GM12878 (cell line): ENCODE results near the gene OXA1L. TPM values are rescaled to one million over a fixed set of nuclear protein-coding genes. Genes with fewer than 3 reads are reported as not detected.

ENCODE experiments used
- ATAC-seq: fragments of 200-7000 bp; cut with Tn5 transposase; 3 replicates; pipeline ENCODE4 v1.9.1; 2020; ENCODE audit warnings: mild to moderate bottlenecking, moderate library complexity
- BruUV-seq: library from RNA; stranded (reverse); fragments of 400-500 nt; replicated peaks from 2 replicates; lab custom pipeline; 2021; lab: Mats Ljungman, UMichigan
- CTCF ChIA-PET: fragments of 300-600 bp; sonication (Branson Sonifier 250); formaldehyde crosslinking; extraction: SDS; loops from one replicate; lab custom pipeline; 2021; ENCODE audit warnings: inconsistent platforms; lab: Yijun Ruan, JAX
- POLR2A ChIA-PET: fragments of 350-600 bp; formaldehyde crosslinking; extraction: SDS; loops from one replicate; lab custom pipeline; 2021; ENCODE audit warnings: inconsistent platforms; lab: Charles Lee
- RAD21 ChIA-PET: fragments of 300-600 bp; sonication (Branson Sonifier 250); formaldehyde crosslinking; loops from one replicate; lab custom pipeline; 2023; ENCODE audit warnings: antibody characterized with exemption; ENCODE audit not compliant: unreplicated experiment; lab: Charles Lee
- SMC1A ChIA-PET: fragments of 300-600 bp; sonication (Branson Sonifier 250); formaldehyde crosslinking; loops from one replicate; lab custom pipeline; 2023; ENCODE audit not compliant: unreplicated experiment, uncharacterized antibody; lab: Charles Lee
- DNase-seq: peaks from one replicate; pipeline ENCODE4 v3.0.0-alpha.2; 2011; ENCODE audit warnings: low read depth, low spot score
- FAIRE-seq: peaks from 3 replicates; lab custom pipeline; 2011; peaks lifted over from hg19 to GRCh38; lab: Jason Lieb, UNC
- H2AFZ ChIP-seq: 2 replicates; pipeline ENCODE4 v1.6.0; 2011; ENCODE audit warnings: low read depth, low read length, control low read depth; ENCODE audit not compliant: control insufficient read depth
- H3K27ac ChIP-seq: 2 replicates; pipeline ENCODE4 v1.5.1; 2011; ENCODE audit warnings: control low read depth; ENCODE audit not compliant: control insufficient read depth, insufficient read depth
- H3K27me3 ChIP-seq, 2 experiments: replicated peaks in 1 of 2; 2 replicates each; pipeline versions ENCODE4 v1.6.0 to v1.6.1; 2011; ENCODE audit warnings: low read length in 1 of 2; ENCODE audit not compliant: control insufficient read depth in 2 of 2, insufficient read depth in 2 of 2
- H3K36me3 ChIP-seq, 2 experiments: 2 replicates each; pipeline ENCODE4 v1.5.1; 2011; ENCODE audit warnings: low read length in 1 of 2; ENCODE audit not compliant: control insufficient read depth in 2 of 2, insufficient read depth in 2 of 2
- H3K4me1 ChIP-seq: 2 replicates; pipeline ENCODE4 v1.6.1; 2011; ENCODE audit warnings: mild to moderate bottlenecking, low read length, moderate library complexity, mixed read lengths; ENCODE audit not compliant: control insufficient read depth, insufficient read depth
- H3K4me2 ChIP-seq: 2 replicates; pipeline ENCODE4 v1.6.0; 2011; ENCODE audit warnings: control low read depth; ENCODE audit not compliant: control insufficient read depth, insufficient read depth
- H3K4me3 ChIP-seq: fragments of 200-600 bp; sonication (generic); 2 replicates; pipeline ENCODE4 v1.5.1; 2016
- H3K79me2 ChIP-seq: 2 replicates; pipeline ENCODE4 v1.6.0; 2011; ENCODE audit warnings: low read length; ENCODE audit not compliant: control insufficient read depth, insufficient read depth
- H3K9ac ChIP-seq: 2 replicates; pipeline ENCODE4 v1.8.0; 2011; ENCODE audit warnings: low read length, control low read depth, mixed read lengths; ENCODE audit not compliant: control insufficient read depth, insufficient read depth
- H3K9me3 ChIP-seq: replicated peaks from 3 replicates; pipeline ENCODE4 v1.5.1; 2011; ENCODE audit warnings: mild to moderate bottlenecking, low read length; ENCODE audit not compliant: control insufficient read depth, insufficient read depth
- H4K20me1 ChIP-seq: 2 replicates; pipeline ENCODE4 v1.6.0; 2011; ENCODE audit not compliant: control insufficient read depth, insufficient read depth
- MTA3 ChIP-seq: IDR thresholded peaks from 2 replicates; pipeline ENCODE4 v1.6.1; 2012; ENCODE audit warnings: low read length, inconsistent platforms, borderline replicate concordance
- RAD21 ChIP-seq: IDR thresholded peaks from 2 replicates; pipeline ENCODE4 v1.6.1; 2011; ENCODE audit warnings: mild to moderate bottlenecking, low read depth, low read length, moderate library complexity; ENCODE audit not compliant: insufficient read depth
- WGBS: methylation state at CpG from one replicate; pipeline ENCODE4 v1.1.6; 2016; ENCODE audit warnings: low lambda C conversion rate; ENCODE audit not compliant: insufficient replicate concordance, insufficient coverage; ENCODE audit errors: missing lambda C conversion rate; 5-methylcytosine and 5-hydroxymethylcytosine counted together
- in situ Hi-C: fragments of 300-500 bp; cut with MboI; formaldehyde crosslinking; loops from 9 replicates; pipeline ENCODE4 v1.14.3; 2018; ENCODE audit warnings: mixed read lengths
- intact Hi-C: fragments of 100-400 bp; cut with micrococcal nuclease; formaldehyde crosslinking; loops from one replicate; pipeline ENCODE4 v1.14.2; 2022; ENCODE audit not compliant: unreplicated experiment
- polyA plus RNA-seq, 11 experiments: library from polyadenylated mRNA; depleted of rRNA in 4 of 11; unstranded in 6 of 11; stranded (reverse) in 5 of 11; fragments of >200 nt; fragmentation: Nextera tagmentation in 4 of 11; fragmentation: Illumina TruSeq in 1 of 11; extraction: Ambion mirVana in 4 of 11; extraction: Trizol in 1 of 11; gene quantifications; 1 replicate in 1 of 11; 2 replicates in 10 of 11; pipeline versions ENCODE4 v1.2.1 to v1.2.3, GENCODE V29; 2011 to 2016; ENCODE audit warnings: inconsistent platforms in 2 of 11, missing spikeins in 2 of 11, low read depth in 1 of 11
- total RNA-seq, 4 experiments: library from RNA; depleted of rRNA in 3 of 4; stranded (reverse); fragments of >200 nt in 3 of 4; fragmentation: Illumina TruSeq in 1 of 4; extraction: Trizol in 1 of 4; gene quantifications; 2 replicates each; pipeline versions ENCODE4 v1.2.1 to v1.2.3, GENCODE V29; 2013 to 2021
- TF ChIP-seq, protein P1 (sequence below): fragments of 450-650 bp; formaldehyde crosslinking; IDR thresholded peaks from 2 replicates; pipeline ENCODE4 v1.4.0; 2020; ENCODE audit warnings: mild to moderate bottlenecking, moderate library complexity
- TF ChIP-seq, protein P2 (sequence below): fragments of 450-650 bp; IDR thresholded peaks from 2 replicates; pipeline ENCODE4 v1.6.1; 2017; ENCODE audit warnings: mild to moderate bottlenecking, moderate library complexity
- TF ChIP-seq, protein P3 (sequence below): IDR thresholded peaks from 2 replicates; pipeline ENCODE4 v1.6.1; 2012; ENCODE audit warnings: improper control_type of control experiment, low read depth, low read length; ENCODE audit not compliant: insufficient replicate concordance
- TF ChIP-seq, protein P4 (sequence below): fragments of 450-650 bp; IDR thresholded peaks from 2 replicates; pipeline ENCODE4 v1.6.1; 2018; ENCODE audit warnings: borderline replicate concordance, mild to moderate bottlenecking; ENCODE audit not compliant: partially characterized antibody

OXA1L gene
- total and polyA plus RNA-seq, 10 of the 15 experiments (the other 5 are each of a cell fraction or from before 2014, with no cell fraction given): 105 to 289 (median 146) TPM

DNA sequence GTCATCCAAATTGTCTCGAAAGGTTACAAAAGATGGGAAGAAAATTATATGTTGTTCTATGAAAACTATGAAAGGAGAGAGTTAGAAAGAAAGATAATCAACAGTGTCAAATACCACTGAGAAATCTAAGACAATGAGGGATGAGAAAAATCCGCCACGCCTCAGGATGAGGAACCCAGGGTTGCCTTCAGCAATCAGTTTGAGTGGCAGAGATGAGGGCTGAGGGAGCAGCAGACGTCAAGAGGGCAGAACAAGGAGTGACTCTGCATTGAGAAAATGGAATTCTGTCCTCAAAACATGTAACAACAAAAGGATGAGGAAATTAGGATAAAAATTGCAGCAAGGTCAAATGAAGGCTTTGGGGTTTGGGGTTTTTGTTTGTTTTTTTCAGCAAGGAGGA, 18.3 kb upstream of the OXA1L start:
- Histone ChIP-seq H3K36me3 (no peaks in the 10 kb centered on the region), H3K4me3 (no peak overlapping the region), H3K79me2 (no peaks in the 10 kb centered on the region), H3K4me1 (peaks cover 15% of the 10 kb centered on the region), H3K9ac (peak overlapping the region; percentile 20), H3K9me3 (no peaks in the 10 kb centered on the region), H3K4me2 (peak overlapping the region; percentile 81; the same call in 1 of the 2 replicates), H4K20me1 (no peaks in the 10 kb centered on the region), H3K27me3 (no peaks in the 10 kb centered on the region), H2AFZ (no peak overlapping the region; the same call in 1 of the 2 replicates), H3K27ac (peak overlapping the region; percentile 45)
- ChIA-PET POLR2A (no interaction called here), SMC1A (interaction anchor here (0.8 to 3.1 kb wide), 7 partner anchors 16 to 106 kb away, joined by 3 to 19 read pairs (median 7); partner anchors contain the start of gene OXA1L), RAD21 (interaction anchor here (1.0 to 3.3 kb wide), 2 partner anchors 18 to 153 kb away, joined by 3 to 16 read pairs; partner anchors contain the start of gene OXA1L), CTCF (interaction anchor here (1.1 to 3.4 kb wide), 5 partner anchors 14 to 105 kb away, joined by 6 to 33 read pairs (median 7); partner anchors contain the start of gene OXA1L)
- in situ Hi-C loops (no loop called here), intact Hi-C loops (no loop called here)
- WGBS: 72% methylated on average over 4 of the region's 4 CpGs
- BruUV-seq: no TSS peak
- ATAC-seq (no peak), FAIRE-seq (peak; percentile 52), DNase-seq (no peak)
- TF ChIP-seq, protein P1, sequence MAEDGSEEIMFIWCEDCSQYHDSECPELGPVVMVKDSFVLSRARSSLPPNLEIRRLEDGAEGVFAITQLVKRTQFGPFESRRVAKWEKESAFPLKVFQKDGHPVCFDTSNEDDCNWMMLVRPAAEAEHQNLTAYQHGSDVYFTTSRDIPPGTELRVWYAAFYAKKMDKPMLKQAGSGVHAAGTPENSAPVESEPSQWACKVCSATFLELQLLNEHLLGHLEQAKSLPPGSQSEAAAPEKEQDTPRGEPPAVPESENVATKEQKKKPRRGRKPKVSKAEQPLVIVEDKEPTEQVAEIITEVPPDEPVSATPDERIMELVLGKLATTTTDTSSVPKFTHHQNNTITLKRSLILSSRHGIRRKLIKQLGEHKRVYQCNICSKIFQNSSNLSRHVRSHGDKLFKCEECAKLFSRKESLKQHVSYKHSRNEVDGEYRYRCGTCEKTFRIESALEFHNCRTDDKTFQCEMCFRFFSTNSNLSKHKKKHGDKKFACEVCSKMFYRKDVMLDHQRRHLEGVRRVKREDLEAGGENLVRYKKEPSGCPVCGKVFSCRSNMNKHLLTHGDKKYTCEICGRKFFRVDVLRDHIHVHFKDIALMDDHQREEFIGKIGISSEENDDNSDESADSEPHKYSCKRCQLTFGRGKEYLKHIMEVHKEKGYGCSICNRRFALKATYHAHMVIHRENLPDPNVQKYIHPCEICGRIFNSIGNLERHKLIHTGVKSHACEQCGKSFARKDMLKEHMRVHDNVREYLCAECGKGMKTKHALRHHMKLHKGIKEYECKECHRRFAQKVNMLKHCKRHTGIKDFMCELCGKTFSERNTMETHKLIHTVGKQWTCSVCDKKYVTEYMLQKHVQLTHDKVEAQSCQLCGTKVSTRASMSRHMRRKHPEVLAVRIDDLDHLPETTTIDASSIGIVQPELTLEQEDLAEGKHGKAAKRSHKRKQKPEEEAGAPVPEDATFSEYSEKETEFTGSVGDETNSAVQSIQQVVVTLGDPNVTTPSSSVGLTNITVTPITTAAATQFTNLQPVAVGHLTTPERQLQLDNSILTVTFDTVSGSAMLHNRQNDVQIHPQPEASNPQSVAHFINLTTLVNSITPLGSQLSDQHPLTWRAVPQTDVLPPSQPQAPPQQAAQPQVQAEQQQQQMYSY (CRISPR knock-in tag): no peak
- no peak for TF ChIP-seq MTA3
- TF ChIP-seq, protein P2, sequence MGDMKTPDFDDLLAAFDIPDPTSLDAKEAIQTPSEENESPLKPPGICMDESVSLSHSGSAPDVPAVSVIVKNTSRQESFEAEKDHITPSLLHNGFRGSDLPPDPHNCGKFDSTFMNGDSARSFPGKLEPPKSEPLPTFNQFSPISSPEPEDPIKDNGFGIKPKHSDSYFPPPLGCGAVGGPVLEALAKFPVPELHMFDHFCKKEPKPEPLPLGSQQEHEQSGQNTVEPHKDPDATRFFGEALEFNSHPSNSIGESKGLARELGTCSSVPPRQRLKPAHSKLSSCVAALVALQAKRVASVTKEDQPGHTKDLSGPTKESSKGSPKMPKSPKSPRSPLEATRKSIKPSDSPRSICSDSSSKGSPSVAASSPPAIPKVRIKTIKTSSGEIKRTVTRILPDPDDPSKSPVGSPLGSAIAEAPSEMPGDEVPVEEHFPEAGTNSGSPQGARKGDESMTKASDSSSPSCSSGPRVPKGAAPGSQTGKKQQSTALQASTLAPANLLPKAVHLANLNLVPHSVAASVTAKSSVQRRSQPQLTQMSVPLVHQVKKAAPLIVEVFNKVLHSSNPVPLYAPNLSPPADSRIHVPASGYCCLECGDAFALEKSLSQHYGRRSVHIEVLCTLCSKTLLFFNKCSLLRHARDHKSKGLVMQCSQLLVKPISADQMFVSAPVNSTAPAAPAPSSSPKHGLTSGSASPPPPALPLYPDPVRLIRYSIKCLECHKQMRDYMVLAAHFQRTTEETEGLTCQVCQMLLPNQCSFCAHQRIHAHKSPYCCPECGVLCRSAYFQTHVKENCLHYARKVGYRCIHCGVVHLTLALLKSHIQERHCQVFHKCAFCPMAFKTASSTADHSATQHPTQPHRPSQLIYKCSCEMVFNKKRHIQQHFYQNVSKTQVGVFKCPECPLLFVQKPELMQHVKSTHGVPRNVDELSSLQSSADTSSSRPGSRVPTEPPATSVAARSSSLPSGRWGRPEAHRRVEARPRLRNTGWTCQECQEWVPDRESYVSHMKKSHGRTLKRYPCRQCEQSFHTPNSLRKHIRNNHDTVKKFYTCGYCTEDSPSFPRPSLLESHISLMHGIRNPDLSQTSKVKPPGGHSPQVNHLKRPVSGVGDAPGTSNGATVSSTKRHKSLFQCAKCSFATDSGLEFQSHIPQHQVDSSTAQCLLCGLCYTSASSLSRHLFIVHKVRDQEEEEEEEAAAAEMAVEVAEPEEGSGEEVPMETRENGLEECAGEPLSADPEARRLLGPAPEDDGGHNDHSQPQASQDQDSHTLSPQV: no peak
- no peak for TF ChIP-seq RAD21
- TF ChIP-seq, protein P3, sequence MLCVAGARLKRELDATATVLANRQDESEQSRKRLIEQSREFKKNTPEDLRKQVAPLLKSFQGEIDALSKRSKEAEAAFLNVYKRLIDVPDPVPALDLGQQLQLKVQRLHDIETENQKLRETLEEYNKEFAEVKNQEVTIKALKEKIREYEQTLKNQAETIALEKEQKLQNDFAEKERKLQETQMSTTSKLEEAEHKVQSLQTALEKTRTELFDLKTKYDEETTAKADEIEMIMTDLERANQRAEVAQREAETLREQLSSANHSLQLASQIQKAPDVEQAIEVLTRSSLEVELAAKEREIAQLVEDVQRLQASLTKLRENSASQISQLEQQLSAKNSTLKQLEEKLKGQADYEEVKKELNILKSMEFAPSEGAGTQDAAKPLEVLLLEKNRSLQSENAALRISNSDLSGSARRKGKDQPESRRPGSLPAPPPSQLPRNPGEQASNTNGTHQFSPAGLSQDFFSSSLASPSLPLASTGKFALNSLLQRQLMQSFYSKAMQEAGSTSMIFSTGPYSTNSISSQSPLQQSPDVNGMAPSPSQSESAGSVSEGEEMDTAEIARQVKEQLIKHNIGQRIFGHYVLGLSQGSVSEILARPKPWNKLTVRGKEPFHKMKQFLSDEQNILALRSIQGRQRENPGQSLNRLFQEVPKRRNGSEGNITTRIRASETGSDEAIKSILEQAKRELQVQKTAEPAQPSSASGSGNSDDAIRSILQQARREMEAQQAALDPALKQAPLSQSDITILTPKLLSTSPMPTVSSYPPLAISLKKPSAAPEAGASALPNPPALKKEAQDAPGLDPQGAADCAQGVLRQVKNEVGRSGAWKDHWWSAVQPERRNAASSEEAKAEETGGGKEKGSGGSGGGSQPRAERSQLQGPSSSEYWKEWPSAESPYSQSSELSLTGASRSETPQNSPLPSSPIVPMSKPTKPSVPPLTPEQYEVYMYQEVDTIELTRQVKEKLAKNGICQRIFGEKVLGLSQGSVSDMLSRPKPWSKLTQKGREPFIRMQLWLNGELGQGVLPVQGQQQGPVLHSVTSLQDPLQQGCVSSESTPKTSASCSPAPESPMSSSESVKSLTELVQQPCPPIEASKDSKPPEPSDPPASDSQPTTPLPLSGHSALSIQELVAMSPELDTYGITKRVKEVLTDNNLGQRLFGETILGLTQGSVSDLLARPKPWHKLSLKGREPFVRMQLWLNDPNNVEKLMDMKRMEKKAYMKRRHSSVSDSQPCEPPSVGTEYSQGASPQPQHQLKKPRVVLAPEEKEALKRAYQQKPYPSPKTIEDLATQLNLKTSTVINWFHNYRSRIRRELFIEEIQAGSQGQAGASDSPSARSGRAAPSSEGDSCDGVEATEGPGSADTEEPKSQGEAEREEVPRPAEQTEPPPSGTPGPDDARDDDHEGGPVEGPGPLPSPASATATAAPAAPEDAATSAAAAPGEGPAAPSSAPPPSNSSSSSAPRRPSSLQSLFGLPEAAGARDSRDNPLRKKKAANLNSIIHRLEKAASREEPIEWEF: no peak
- TF ChIP-seq, protein P4, sequence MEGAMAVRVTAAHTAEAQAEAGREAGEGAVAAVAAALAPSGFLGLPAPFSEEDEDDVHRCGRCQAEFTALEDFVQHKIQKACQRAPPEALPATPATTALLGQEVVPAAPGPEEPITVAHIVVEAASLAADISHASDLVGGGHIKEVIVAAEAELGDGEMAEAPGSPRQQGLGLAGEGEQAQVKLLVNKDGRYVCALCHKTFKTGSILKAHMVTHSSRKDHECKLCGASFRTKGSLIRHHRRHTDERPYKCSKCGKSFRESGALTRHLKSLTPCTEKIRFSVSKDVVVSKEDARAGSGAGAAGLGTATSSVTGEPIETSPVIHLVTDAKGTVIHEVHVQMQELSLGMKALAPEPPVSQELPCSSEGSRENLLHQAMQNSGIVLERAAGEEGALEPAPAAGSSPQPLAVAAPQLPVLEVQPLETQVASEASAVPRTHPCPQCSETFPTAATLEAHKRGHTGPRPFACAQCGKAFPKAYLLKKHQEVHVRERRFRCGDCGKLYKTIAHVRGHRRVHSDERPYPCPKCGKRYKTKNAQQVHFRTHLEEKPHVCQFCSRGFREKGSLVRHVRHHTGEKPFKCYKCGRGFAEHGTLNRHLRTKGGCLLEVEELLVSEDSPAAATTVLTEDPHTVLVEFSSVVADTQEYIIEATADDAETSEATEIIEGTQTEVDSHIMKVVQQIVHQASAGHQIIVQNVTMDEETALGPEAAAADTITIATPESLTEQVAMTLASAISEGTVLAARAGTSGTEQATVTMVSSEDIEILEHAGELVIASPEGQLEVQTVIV: no peak
